DOHH2 (cell line): ENCODE results near the gene GAS7.

Source experiments
- H3F3A ChIP-seq: fragments of 200-600 bp; sonication (generic), shearing (Covaris generic); 2 replicates; pipeline ENCODE4 v1.6.0; 2016; ENCODE audit warnings: antibody characterized with exemption, mild to moderate bottlenecking; ENCODE audit not compliant: control insufficient read depth, insufficient read depth
- H3K27ac ChIP-seq: fragments of 200-600 bp; sonication (generic); 2 replicates; pipeline ENCODE4 v1.5.1; 2014; ENCODE audit warnings: low read depth, mild to moderate bottlenecking, low read length, moderate library complexity
- H3K27me3 ChIP-seq: fragments of 200-600 bp; sonication (generic); 2 replicates; pipeline ENCODE4 v1.6.1; 2014; ENCODE audit warnings: mild to moderate bottlenecking, low read length, mixed read lengths; ENCODE audit not compliant: control insufficient read depth
- H3K36me3 ChIP-seq: fragments of 200-600 bp; sonication (generic); 2 replicates; pipeline ENCODE4 v1.6.1; 2014; ENCODE audit warnings: mild to moderate bottlenecking, low read length, moderate library complexity, mixed read lengths; ENCODE audit not compliant: control insufficient read depth
- H3K4me1 ChIP-seq: fragments of 200-600 bp; sonication (generic); 2 replicates; pipeline ENCODE4 v1.6.1; 2014; ENCODE audit warnings: mild to moderate bottlenecking, low read length, mixed read lengths; ENCODE audit not compliant: control insufficient read depth
- H3K4me2 ChIP-seq: fragments of 200-600 bp; sonication (generic); 2 replicates; pipeline ENCODE4 v1.6.0; 2014; ENCODE audit warnings: mild to moderate bottlenecking, low read length, moderate library complexity
- H3K4me3 ChIP-seq: fragments of 200-600 bp; sonication (generic); 2 replicates; pipeline ENCODE4 v1.5.1; 2014; ENCODE audit warnings: mild to moderate bottlenecking, low read length, mixed read lengths
- H3K79me2 ChIP-seq: fragments of 200-600 bp; sonication (generic); 2 replicates; pipeline ENCODE4 v1.6.1; 2014; ENCODE audit warnings: mild to moderate bottlenecking, low read length, mixed read lengths; ENCODE audit not compliant: control insufficient read depth
- H3K9me2 ChIP-seq: fragments of 200-600 bp; sonication (generic); replicated peaks from 2 replicates; pipeline ENCODE4 v1.6.1; 2014; ENCODE audit warnings: mild to moderate bottlenecking, low read length, mixed read lengths; ENCODE audit not compliant: control insufficient read depth
- H3K9me3 ChIP-seq: fragments of 200-600 bp; sonication (generic); 2 replicates; pipeline ENCODE4 v1.6.1; 2014; ENCODE audit warnings: antibody characterized with exemption, low read length, mixed read lengths; ENCODE audit not compliant: control insufficient read depth, insufficient read depth
- H4K20me1 ChIP-seq: fragments of 200-600 bp; sonication (generic); 2 replicates; pipeline ENCODE4 v1.6.0; 2014; ENCODE audit warnings: low read depth, mild to moderate bottlenecking, antibody characterized with exemption, low read length, moderate library complexity; ENCODE audit not compliant: control insufficient read depth, insufficient read depth
- CTCF ChIP-seq: fragments of 200-600 bp; sonication (generic); IDR thresholded peaks from one replicate; pipeline ENCODE4 v1.5.1; 2014; ENCODE audit warnings: antibody characterized with exemption, mild to moderate bottlenecking, low read depth, low read length; ENCODE audit not compliant: poor library complexity, severe bottlenecking
- EZH2phosphoT487 ChIP-seq: fragments of 200-600 bp; sonication (generic); IDR thresholded peaks from 2 replicates; pipeline ENCODE4 v1.6.1; 2017; ENCODE audit warnings: borderline replicate concordance, mild to moderate bottlenecking, antibody characterized with exemption, low read length, moderate library complexity, mixed read lengths

GAS7 gene

GRCh38 chr17:10171122-10171571 is 27.3 kb downstream of the GAS7 start:
- Histone ChIP-seq H4K20me1 (no peaks in the 10 kb centered on the region), H3K27ac (no peak overlapping the region), H3K9me3 (no peaks in the 10 kb centered on the region), H3K36me3 (no peaks in the 10 kb centered on the region), H3K4me1 (no peaks in the 10 kb centered on the region), H3K4me2 (no peak overlapping the region), H3K4me3 (no peak overlapping the region), H3K79me2 (no peaks in the 10 kb centered on the region), H3K9me2 (no peaks in the 10 kb centered on the region), H3F3A (no peaks in the 10 kb centered on the region), H3K27me3 (no peaks in the 10 kb centered on the region)
- no peak for TF ChIP-seq CTCF
- no peak for TF ChIP-seq EZH2phosphoT487

GRCh38 chr17:10170233-10170632 is 28.2 kb downstream of the GAS7 start:
- Histone ChIP-seq H3K4me2 (no peak overlapping the region), H3K4me1 (no peaks in the 10 kb centered on the region), H3K27ac (no peak overlapping the region), H3F3A (no peaks in the 10 kb centered on the region), H3K27me3 (no peaks in the 10 kb centered on the region), H3K9me3 (no peaks in the 10 kb centered on the region), H3K79me2 (no peaks in the 10 kb centered on the region), H3K36me3 (no peaks in the 10 kb centered on the region), H4K20me1 (no peaks in the 10 kb centered on the region), H3K4me3 (no peak overlapping the region), H3K9me2 (no peaks in the 10 kb centered on the region)
- TF ChIP-seq EZH2phosphoT487 (no peak), CTCF (no peak)

- Histone ChIP-seq H3F3A (no peaks in the 10 kb centered on the region), H3K4me3 (no peak overlapping the region), H3K27me3 (no peaks in the 10 kb centered on the region), H3K36me3 (no peaks in the 10 kb centered on the region), H3K79me2 (no peaks in the 10 kb centered on the region), H3K9me3 (no peaks in the 10 kb centered on the region), H3K4me2 (no peak overlapping the region), H4K20me1 (no peaks in the 10 kb centered on the region), H3K4me1 (no peaks in the 10 kb centered on the region), H3K27ac (no peak overlapping the region), H3K9me2 (no peaks in the 10 kb centered on the region)
- TF ChIP-seq EZH2phosphoT487 (no peak), CTCF (no peak)
These were observed 29.1 kb downstream of the GAS7 start for GRCh38 chr17:10169290-10169689.
